Measurements from ENCODE around the gene ZNF839. TPM values are rescaled to one million over a fixed set of nuclear protein-coding genes. Genes with fewer than 3 reads are reported as not detected.
A peak's percentile ranks its signal among the peaks of the same experiment; 100 is the strongest.

ZNF839 gene
- polyA plus RNA-seq, 4 donors: 7.8 to 21.7 (median 14.3) TPM

DNA sequence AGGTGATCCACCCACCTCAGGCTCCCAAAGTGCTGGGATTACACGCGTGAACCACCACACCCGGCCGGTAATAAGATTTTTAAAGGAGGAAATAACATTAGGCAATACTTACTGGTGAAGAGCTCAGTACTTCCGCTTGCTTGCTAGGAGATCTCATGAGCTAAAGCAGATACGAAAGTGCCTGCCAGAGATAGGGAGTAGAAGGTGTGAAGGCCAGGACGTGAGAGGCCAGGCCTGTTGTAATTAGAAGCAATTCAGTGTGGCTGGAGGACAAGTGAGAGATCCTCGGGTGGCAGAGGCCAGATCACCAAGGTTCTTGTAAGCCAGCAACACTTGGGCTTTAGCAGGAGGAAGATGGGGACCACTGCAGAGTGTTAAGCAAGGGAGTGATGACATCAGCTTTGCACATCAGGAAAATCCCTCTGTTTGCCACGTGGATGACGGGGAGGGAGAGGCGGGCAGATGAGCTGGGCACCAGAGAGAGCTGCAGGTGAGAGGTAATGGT, 50.8 kb downstream of the ZNF839 start:
- Histone ChIP-seq H3K27ac (ENCODE audit: low read depth in 1 of 3, low read length in 2 of 3) (peak overlapping the region in 1 of 3 donors; percentile 11), H3K36me3 (ENCODE audit: control insufficient read depth in 3 of 3, insufficient read depth in 2 of 3, low read depth in 1 of 3, low read length in 3 of 3) (peaks cover 0 to 6% (median 2%) of the 10 kb centered on the region in 3 donors), H3K4me3 (ENCODE audit: low read depth in 1 of 3, low read length in 3 of 3) (no peak overlapping the region), H3K27me3 (ENCODE audit: control insufficient read depth in 3 of 3, insufficient read depth in 3 of 3, low read length in 3 of 3) (no peaks in the 10 kb centered on the region), H3K9me3 (ENCODE audit: control insufficient read depth in 2 of 2, insufficient read depth in 1 of 2, low read depth in 1 of 2, low read length in 1 of 2) (no peaks in the 10 kb centered on the region), H3K4me1 (ENCODE audit: control insufficient read depth in 3 of 3, insufficient read depth in 2 of 3, low read depth in 1 of 3, low read length in 2 of 3) (no peaks in the 10 kb centered on the region)
- no peak for FAIRE-seq
- 74 to 80% (median 78%) methylated on average over 11 of the region's 11 CpGs for WGBS, 3 donors
- DNase-seq: peak in 1 of 2 donors; percentile 10

DNA sequence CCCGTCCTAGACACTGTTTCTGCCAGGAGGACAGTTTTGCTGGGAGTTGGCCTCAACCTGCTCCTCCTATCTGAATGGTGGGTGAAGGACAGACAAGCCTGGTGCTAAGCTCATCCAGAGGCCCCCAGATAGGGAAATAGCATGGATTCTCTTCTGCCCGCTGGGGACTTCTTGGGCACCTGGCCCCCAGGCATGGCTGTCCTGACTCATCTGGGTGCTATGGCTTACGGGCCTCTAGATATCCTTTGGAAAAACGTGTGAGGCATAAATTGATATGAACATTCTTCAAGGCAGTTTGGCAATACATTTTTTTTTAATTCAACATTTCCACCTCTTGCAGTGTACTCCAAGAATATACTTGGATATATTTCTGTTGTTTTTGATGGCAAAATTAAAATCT, 51.8 kb downstream of the ZNF839 start:
- DNase-seq: no peak
- no peak for FAIRE-seq
- Histone ChIP-seq H3K27ac (ENCODE audit: low read depth in 1 of 3, low read length in 2 of 3) (no peak overlapping the region), H3K4me1 (ENCODE audit: control insufficient read depth in 3 of 3, insufficient read depth in 2 of 3, low read depth in 1 of 3, low read length in 2 of 3) (no peaks in the 10 kb centered on the region), H3K27me3 (ENCODE audit: control insufficient read depth in 3 of 3, insufficient read depth in 3 of 3, low read length in 3 of 3) (no peaks in the 10 kb centered on the region), H3K36me3 (ENCODE audit: control insufficient read depth in 3 of 3, insufficient read depth in 2 of 3, low read depth in 1 of 3, low read length in 3 of 3) (peaks cover 0 to 6% (median 2%) of the 10 kb centered on the region in 3 donors), H3K4me3 (ENCODE audit: low read depth in 1 of 3, low read length in 3 of 3) (no peak overlapping the region), H3K9me3 (ENCODE audit: control insufficient read depth in 2 of 2, insufficient read depth in 1 of 2, low read depth in 1 of 2, low read length in 1 of 2) (no peaks in the 10 kb centered on the region)
- 78 to 92% (median 83%) methylated on average over 4 of the region's 4 CpGs for WGBS, 3 donors

DNA sequence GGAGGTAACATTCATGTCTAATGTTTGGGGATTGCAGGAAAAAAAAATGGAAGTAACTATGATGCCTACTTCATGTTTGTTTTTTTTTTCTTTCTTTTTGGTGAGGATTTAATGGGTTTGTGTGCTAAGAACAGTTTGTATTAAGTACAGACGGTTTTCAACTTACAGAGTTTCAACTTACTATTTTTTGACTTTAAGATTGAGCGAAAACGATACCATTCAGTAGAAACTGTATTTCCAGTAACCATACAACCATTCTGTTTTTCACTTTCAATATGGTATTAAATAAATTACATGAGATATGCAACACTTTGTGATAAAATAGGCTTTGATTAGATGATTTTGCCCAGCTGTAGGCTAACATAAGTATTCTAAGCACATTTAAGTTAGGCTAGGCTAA, 53.6 kb downstream of the ZNF839 start:
- peaks cover 0 to 13% (median 2%) of the 10 kb centered on the region in 3 donors for H3K36me3 ChIP-seq (ENCODE audit: control insufficient read depth in 3 of 3, insufficient read depth in 2 of 3, low read depth in 1 of 3, low read length in 3 of 3)
- no peak for DNase-seq
- H3K4me1 ChIP-seq (ENCODE audit: control insufficient read depth in 3 of 3, insufficient read depth in 2 of 3, low read depth in 1 of 3, low read length in 2 of 3): no peaks in the 10 kb centered on the region
- 77 to 90% (median 80%) methylated on average over 3 of the region's 3 CpGs for WGBS, 3 donors
- H3K4me3 ChIP-seq (ENCODE audit: low read depth in 1 of 3, low read length in 3 of 3): no peak overlapping the region
- no peak for FAIRE-seq
- no peak overlapping the region for H3K27ac ChIP-seq (ENCODE audit: low read depth in 1 of 3, low read length in 2 of 3)
- H3K9me3 ChIP-seq (ENCODE audit: control insufficient read depth in 2 of 2, insufficient read depth in 1 of 2, low read depth in 1 of 2, low read length in 1 of 2): no peaks in the 10 kb centered on the region
- H3K27me3 ChIP-seq (ENCODE audit: control insufficient read depth in 3 of 3, insufficient read depth in 3 of 3, low read length in 3 of 3): no peaks in the 10 kb centered on the region

DNA sequence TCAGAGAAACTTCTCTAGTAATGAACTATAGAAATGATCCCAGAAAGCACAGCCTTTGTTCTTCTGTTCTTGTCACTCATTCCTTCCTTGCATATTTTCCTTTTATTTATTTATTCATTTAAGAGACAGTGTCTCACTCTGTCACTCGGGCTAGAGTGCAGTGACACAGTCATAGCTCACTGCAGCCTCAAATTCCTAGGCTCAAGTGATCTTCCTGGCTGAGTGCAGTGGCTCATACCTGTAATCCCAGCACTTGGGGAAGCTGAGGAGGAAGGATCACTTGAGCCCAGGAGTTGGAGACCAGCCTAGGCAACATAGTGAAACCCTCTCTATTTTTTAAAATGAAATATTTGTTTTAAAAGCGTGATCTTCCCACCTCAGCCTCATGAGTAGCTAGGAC, 54.7 kb downstream of the ZNF839 start:
- WGBS, 3 donors: 85 to 90% (median 89%) methylated on average over 2 of the region's 2 CpGs
- Histone ChIP-seq H3K36me3 (ENCODE audit: control insufficient read depth in 3 of 3, insufficient read depth in 2 of 3, low read depth in 1 of 3, low read length in 3 of 3) (peaks cover 0 to 13% (median 2%) of the 10 kb centered on the region in 3 donors), H3K4me3 (ENCODE audit: low read depth in 1 of 3, low read length in 3 of 3) (no peak overlapping the region), H3K27me3 (ENCODE audit: control insufficient read depth in 3 of 3, insufficient read depth in 3 of 3, low read length in 3 of 3) (no peaks in the 10 kb centered on the region), H3K9me3 (ENCODE audit: control insufficient read depth in 2 of 2, insufficient read depth in 1 of 2, low read depth in 1 of 2, low read length in 1 of 2) (no peaks in the 10 kb centered on the region), H3K4me1 (ENCODE audit: control insufficient read depth in 3 of 3, insufficient read depth in 2 of 3, low read depth in 1 of 3, low read length in 2 of 3) (no peaks in the 10 kb centered on the region), H3K27ac (ENCODE audit: low read depth in 1 of 3, low read length in 2 of 3) (no peak overlapping the region)
- DNase-seq (no peak), FAIRE-seq (no peak)

DNA sequence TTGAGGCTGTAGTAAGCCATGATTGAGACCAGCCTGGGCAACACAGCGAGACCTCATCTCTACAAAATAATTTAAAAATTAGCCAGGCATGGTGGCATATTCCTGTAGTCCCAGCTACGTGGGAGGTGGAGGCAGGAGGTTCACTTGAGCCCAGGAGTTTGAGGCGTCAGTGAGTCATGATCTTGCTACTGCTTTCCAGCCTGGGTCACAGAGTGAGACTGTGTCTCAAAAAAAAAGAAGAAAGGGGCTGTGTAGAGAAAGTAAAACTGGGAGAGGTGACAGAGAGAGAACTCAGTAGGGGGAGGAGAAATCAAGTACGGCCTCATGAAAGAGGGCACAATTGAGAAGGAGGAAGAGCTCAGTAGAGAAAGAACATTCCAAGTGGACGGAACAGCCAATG, 55.6 kb downstream of the ZNF839 start:
- H3K27me3 ChIP-seq (ENCODE audit: control insufficient read depth in 3 of 3, insufficient read depth in 3 of 3, low read length in 3 of 3): no peaks in the 10 kb centered on the region
- H3K36me3 ChIP-seq (ENCODE audit: control insufficient read depth in 3 of 3, insufficient read depth in 2 of 3, low read depth in 1 of 3, low read length in 3 of 3): peaks cover 0 to 13% (median 2%) of the 10 kb centered on the region in 3 donors
- H3K9me3 ChIP-seq (ENCODE audit: control insufficient read depth in 2 of 2, insufficient read depth in 1 of 2, low read depth in 1 of 2, low read length in 1 of 2): no peaks in the 10 kb centered on the region
- no peak overlapping the region for H3K4me3 ChIP-seq (ENCODE audit: low read depth in 1 of 3, low read length in 3 of 3)
- 89 to 95% (median 94%) methylated on average over 5 of the region's 5 CpGs for WGBS, 3 donors
- H3K4me1 ChIP-seq (ENCODE audit: control insufficient read depth in 3 of 3, insufficient read depth in 2 of 3, low read depth in 1 of 3, low read length in 2 of 3): no peaks in the 10 kb centered on the region
- DNase-seq (no peak), FAIRE-seq (no peak)
- H3K27ac ChIP-seq (ENCODE audit: low read depth in 1 of 3, low read length in 2 of 3): no peak overlapping the region

DNA sequence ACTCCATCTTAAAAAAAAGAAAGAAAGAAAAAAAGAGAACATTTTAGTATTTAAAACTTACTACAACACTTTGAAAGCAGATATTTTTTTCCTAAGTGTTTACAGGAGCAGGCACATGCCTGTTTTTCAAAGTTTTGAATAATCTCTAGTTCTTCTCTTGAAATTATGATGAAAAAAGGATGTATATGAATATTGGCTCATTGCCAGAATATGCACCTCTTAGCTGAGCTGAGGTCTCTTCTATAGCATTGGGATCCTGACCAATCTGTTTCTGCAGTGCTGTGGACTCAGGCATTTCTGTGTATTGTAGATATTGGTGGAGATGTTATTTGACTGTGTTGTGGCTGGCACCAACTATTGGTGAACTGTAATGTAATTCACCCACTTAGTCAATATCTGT, 58.1 kb downstream of the ZNF839 start:
- Histone ChIP-seq H3K4me3 (ENCODE audit: low read depth in 1 of 3, low read length in 3 of 3) (no peak overlapping the region), H3K9me3 (ENCODE audit: control insufficient read depth in 2 of 2, insufficient read depth in 1 of 2, low read depth in 1 of 2, low read length in 1 of 2) (no peaks in the 10 kb centered on the region), H3K4me1 (ENCODE audit: control insufficient read depth in 3 of 3, insufficient read depth in 2 of 3, low read depth in 1 of 3, low read length in 2 of 3) (no peaks in the 10 kb centered on the region), H3K36me3 (ENCODE audit: control insufficient read depth in 3 of 3, insufficient read depth in 2 of 3, low read depth in 1 of 3, low read length in 3 of 3) (peaks cover 0 to 11% (median 0%) of the 10 kb centered on the region in 3 donors), H3K27ac (ENCODE audit: low read depth in 1 of 3, low read length in 2 of 3) (no peak overlapping the region), H3K27me3 (ENCODE audit: control insufficient read depth in 3 of 3, insufficient read depth in 3 of 3, low read length in 3 of 3) (no peaks in the 10 kb centered on the region)
- no peak for DNase-seq
- FAIRE-seq: no peak

DNA sequence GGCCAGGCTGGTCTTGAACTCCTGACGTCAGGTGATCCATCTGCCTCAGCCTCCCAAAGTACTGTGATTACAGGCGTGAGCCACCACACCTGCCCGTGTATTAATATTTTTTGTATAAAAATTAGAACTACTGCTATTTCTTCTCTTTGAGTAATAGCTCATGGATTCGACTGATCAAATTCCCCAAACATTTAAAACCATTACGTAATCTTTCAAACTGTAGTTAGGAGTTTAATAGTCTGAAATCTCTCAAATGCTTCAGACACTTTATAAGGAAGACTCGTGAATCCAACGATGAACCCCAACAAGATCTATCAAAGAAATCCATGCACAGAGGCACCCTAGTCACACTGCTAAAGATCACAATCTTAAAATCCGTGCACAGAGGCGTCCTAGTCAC, 59.3 kb downstream of the ZNF839 start:
- Histone ChIP-seq H3K9me3 (ENCODE audit: control insufficient read depth in 2 of 2, insufficient read depth in 1 of 2, low read depth in 1 of 2, low read length in 1 of 2) (no peaks in the 10 kb centered on the region), H3K36me3 (ENCODE audit: control insufficient read depth in 3 of 3, insufficient read depth in 2 of 3, low read depth in 1 of 3, low read length in 3 of 3) (peaks cover 0 to 11% (median 0%) of the 10 kb centered on the region in 3 donors), H3K4me3 (ENCODE audit: low read depth in 1 of 3, low read length in 3 of 3) (no peak overlapping the region), H3K27me3 (ENCODE audit: control insufficient read depth in 3 of 3, insufficient read depth in 3 of 3, low read length in 3 of 3) (no peaks in the 10 kb centered on the region), H3K4me1 (ENCODE audit: control insufficient read depth in 3 of 3, insufficient read depth in 2 of 3, low read depth in 1 of 3, low read length in 2 of 3) (no peaks in the 10 kb centered on the region), H3K27ac (ENCODE audit: low read depth in 1 of 3, low read length in 2 of 3) (no peak overlapping the region)
- no peak for DNase-seq
- WGBS, 3 donors: 94 to 97% (median 95%) methylated on average over 9 of the region's 9 CpGs
- no peak for FAIRE-seq

DNA sequence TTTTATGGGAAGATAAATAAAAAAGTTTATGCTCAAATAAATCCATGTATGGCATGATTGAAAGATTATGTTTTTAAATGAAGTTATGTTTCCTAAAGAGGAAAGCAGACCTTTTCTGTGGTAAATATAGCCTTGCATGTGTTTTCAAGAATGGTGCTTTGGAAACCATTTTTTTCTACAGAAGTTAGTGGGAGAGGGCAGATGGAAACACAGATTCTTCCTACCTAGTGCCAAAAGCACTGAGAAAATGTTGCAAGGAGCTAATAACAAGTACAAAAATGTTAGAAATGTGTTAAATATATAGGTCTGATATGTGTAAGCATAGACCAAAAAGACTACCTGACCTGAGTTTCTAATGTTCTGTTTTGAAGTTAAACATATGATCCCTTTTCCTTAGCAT, 67.5 kb downstream of the ZNF839 start:
- FAIRE-seq: no peak
- no peaks in the 10 kb centered on the region for H3K4me1 ChIP-seq (ENCODE audit: control insufficient read depth in 3 of 3, insufficient read depth in 2 of 3, low read depth in 1 of 3, low read length in 2 of 3)
- no peak overlapping the region for H3K27ac ChIP-seq (ENCODE audit: low read depth in 1 of 3, low read length in 2 of 3)
- H3K9me3 ChIP-seq (ENCODE audit: control insufficient read depth in 2 of 2, insufficient read depth in 1 of 2, low read depth in 1 of 2, low read length in 1 of 2): no peaks in the 10 kb centered on the region
- H3K4me3 ChIP-seq (ENCODE audit: low read depth in 1 of 3, low read length in 3 of 3): no peak overlapping the region
- DNase-seq: no peak
- peaks cover 0 to 7% (median 0%) of the 10 kb centered on the region in 3 donors for H3K36me3 ChIP-seq (ENCODE audit: control insufficient read depth in 3 of 3, insufficient read depth in 2 of 3, low read depth in 1 of 3, low read length in 3 of 3)
- no peaks in the 10 kb centered on the region for H3K27me3 ChIP-seq (ENCODE audit: control insufficient read depth in 3 of 3, insufficient read depth in 3 of 3, low read length in 3 of 3)

DNA sequence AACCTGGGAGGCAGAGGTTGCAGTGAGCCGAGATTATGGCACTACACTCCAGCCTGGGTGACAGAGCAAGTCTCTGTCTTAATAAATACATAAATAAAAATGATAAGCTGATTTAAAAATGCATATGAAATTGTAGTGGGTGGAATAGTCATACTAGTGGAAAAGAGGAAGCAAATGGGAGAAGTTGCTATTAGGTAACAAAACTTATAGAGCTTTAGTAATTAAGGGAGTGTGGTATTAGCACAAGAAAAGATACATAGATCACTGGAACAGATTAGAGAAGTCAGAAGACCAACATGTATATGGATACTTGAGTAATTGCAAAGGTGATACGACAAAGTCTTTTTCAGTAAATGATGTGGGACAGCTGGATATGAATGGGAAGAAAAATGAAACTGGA, 69.7 kb downstream of the ZNF839 start:
- H3K27me3 ChIP-seq (ENCODE audit: control insufficient read depth in 3 of 3, insufficient read depth in 3 of 3, low read length in 3 of 3): no peaks in the 10 kb centered on the region
- peaks cover 0 to 9% (median 0%) of the 10 kb centered on the region in 3 donors for H3K36me3 ChIP-seq (ENCODE audit: control insufficient read depth in 3 of 3, insufficient read depth in 2 of 3, low read depth in 1 of 3, low read length in 3 of 3)
- H3K9me3 ChIP-seq (ENCODE audit: control insufficient read depth in 2 of 2, insufficient read depth in 1 of 2, low read depth in 1 of 2, low read length in 1 of 2): no peaks in the 10 kb centered on the region
- no peak overlapping the region for H3K4me3 ChIP-seq (ENCODE audit: low read depth in 1 of 3, low read length in 3 of 3)
- 85 to 94% (median 88%) methylated on average over 2 of the region's 2 CpGs for WGBS, 3 donors
- FAIRE-seq (no peak), DNase-seq (no peak)
- H3K4me1 ChIP-seq (ENCODE audit: control insufficient read depth in 3 of 3, insufficient read depth in 2 of 3, low read depth in 1 of 3, low read length in 2 of 3): no peaks in the 10 kb centered on the region
- H3K27ac ChIP-seq (ENCODE audit: low read depth in 1 of 3, low read length in 2 of 3): no peak overlapping the region
